Kidney epithelial cell (primary cell): ENCODE results near the gene LINGO1. TPM values are rescaled to one million over a fixed set of nuclear protein-coding genes. Genes with fewer than 3 reads are reported as not detected.

ENCODE experiments used
- DNase-seq: peaks from one replicate; pipeline ENCODE4 v3.0.0-alpha.2; 2010; ENCODE audit warnings: low read depth
- H3K27me3 ChIP-seq: 2 replicates; pipeline ENCODE4 v1.6.0; 2011; ENCODE audit warnings: low read length; ENCODE audit not compliant: control insufficient read depth, insufficient read depth
- H3K36me3 ChIP-seq: 2 replicates; pipeline ENCODE4 v1.5.1; 2011; ENCODE audit warnings: low read length; ENCODE audit not compliant: control insufficient read depth, insufficient read depth
- H3K4me3 ChIP-seq: 2 replicates; pipeline ENCODE4 v1.5.1; 2011; ENCODE audit warnings: low read depth, mild to moderate bottlenecking, control low read depth, low read length
- CTCF ChIP-seq: IDR thresholded peaks from 2 replicates; pipeline ENCODE4 v1.5.1; 2011; ENCODE audit warnings: mild to moderate bottlenecking, moderate library complexity, low read length, control low read depth, inconsistent platforms; ENCODE audit not compliant: insufficient read depth, poor library complexity, severe bottlenecking
- total RNA-seq: library from RNA; depleted of rRNA; stranded (reverse); fragments of >200 nt; gene quantifications from 2 replicates; pipeline ENCODE4 v1.2.3, GENCODE V29; 2015

Gene LINGO1
- total RNA-seq, 1 donor from 2014 or later = 4.8 TPM

GRCh38 chr15:77629070-77630030 is 3.4 kb downstream of the LINGO1 start:
- H3K36me3 ChIP-seq = no peaks in the 10 kb centered on the region
- no peak overlapping the region for H3K4me3 ChIP-seq
- H3K27me3 ChIP-seq = peaks cover 61% of the 10 kb centered on the region
- TF ChIP-seq CTCF = no peak
- DNase-seq = no peak

GRCh38 chr15:77628010-77628409 is 4.7 kb downstream of the LINGO1 start:
- DNase-seq = no peak
- no peaks in the 10 kb centered on the region for H3K36me3 ChIP-seq
- H3K27me3 ChIP-seq = peaks cover 59% of the 10 kb centered on the region
- no peak overlapping the region for H3K4me3 ChIP-seq
- TF ChIP-seq CTCF = no peak

- DNase-seq = no peak
- Histone ChIP-seq H3K27me3 (peaks cover 57% of the 10 kb centered on the region), H3K36me3 (no peaks in the 10 kb centered on the region), H3K4me3 (no peak overlapping the region)
- no peak for TF ChIP-seq CTCF
These were observed 5.1 kb downstream of the LINGO1 start for GRCh38 chr15:77627581-77627980.

GRCh38 chr15:77627067-77627466 is 5.6 kb downstream of the LINGO1 start:
- Histone ChIP-seq H3K27me3 (peaks cover 57% of the 10 kb centered on the region), H3K4me3 (no peak overlapping the region), H3K36me3 (no peaks in the 10 kb centered on the region)
- no peak for TF ChIP-seq CTCF
- no peak for DNase-seq

GRCh38 chr15:77626002-77626401 is 6.7 kb downstream of the LINGO1 start:
- H3K4me3 ChIP-seq = no peak overlapping the region
- no peak for TF ChIP-seq CTCF

More at GRCh38 chr15:77626002-77626401, 6.7 kb downstream of the LINGO1 start:
- no peak for DNase-seq
- no peaks in the 10 kb centered on the region for H3K36me3 ChIP-seq
- H3K27me3 ChIP-seq = peaks cover 50% of the 10 kb centered on the region
